ENCODE measurements around the gene SUMO3. TPM values are rescaled to one million over a fixed set of nuclear protein-coding genes. Genes with fewer than 3 reads are reported as not detected.

SUMO3 gene
- total RNA-seq, 6 experiments from 2014 or later = 33.4 to 41.2 (median 36.6) TPM

DNA sequence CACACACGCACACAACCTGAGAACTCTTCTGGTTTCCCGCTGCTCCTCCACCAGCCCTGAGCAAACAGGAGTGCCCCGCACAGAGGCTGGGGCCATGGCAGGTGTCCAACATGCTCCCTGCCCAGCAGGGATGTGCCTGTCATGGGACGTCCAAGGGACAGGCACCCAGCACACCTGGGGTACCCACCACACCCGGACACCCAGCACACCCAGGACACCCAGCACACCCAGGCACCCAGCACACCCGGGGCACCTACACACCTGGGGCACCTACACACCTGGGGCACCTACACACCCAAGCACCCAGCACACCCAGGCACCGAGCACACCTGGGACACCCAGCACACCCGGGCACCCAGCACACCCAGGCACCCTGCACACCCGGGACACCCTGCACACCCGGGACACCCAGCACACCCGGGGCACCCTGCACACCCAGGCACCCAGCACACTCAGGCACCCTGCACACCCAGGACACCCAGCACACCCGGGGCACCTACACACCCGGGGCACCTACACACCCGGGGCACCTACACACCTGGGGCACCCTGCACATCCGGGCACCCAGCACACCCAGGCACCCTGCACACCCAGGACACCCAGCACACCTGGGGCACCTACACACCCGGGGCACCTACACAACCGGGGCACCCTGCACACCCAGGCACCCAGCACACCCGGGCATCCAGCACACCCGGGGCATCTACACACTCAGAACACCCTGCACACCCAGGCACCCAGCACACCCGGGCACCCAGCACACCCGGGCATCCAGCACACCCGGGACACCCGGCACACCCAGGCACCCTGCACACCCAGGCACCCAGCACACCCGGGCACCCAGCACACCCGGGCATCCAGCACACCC is 54.2 kb downstream of the SUMO3 start:
- intact Hi-C loops (cut with DNase I) = no loop called here
- peaks cover 0 to 4% (median 0%) of the 10 kb centered on the region in 4 donors for H3K4me1 ChIP-seq
- DNase-seq = no peak
- H3K27ac ChIP-seq = no peak overlapping the region
- H3K36me3 ChIP-seq = no peaks in the 10 kb centered on the region
- H3K9me3 ChIP-seq = no peaks in the 10 kb centered on the region
- H3K4me3 ChIP-seq = no peak overlapping the region
- 71% methylated on average over 8 of the region's 25 CpGs for WGBS (ENCODE audit: insufficient coverage, low coverage, low lambda C conversion rate, missing lambda C conversion rate)
- TF ChIP-seq POLR2A (IDR thresholded peaks at IDR 0.05) = no peak
- TF ChIP-seq, protein P1, sequence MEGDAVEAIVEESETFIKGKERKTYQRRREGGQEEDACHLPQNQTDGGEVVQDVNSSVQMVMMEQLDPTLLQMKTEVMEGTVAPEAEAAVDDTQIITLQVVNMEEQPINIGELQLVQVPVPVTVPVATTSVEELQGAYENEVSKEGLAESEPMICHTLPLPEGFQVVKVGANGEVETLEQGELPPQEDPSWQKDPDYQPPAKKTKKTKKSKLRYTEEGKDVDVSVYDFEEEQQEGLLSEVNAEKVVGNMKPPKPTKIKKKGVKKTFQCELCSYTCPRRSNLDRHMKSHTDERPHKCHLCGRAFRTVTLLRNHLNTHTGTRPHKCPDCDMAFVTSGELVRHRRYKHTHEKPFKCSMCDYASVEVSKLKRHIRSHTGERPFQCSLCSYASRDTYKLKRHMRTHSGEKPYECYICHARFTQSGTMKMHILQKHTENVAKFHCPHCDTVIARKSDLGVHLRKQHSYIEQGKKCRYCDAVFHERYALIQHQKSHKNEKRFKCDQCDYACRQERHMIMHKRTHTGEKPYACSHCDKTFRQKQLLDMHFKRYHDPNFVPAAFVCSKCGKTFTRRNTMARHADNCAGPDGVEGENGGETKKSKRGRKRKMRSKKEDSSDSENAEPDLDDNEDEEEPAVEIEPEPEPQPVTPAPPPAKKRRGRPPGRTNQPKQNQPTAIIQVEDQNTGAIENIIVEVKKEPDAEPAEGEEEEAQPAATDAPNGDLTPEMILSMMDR (IDR thresholded peaks at IDR 0.05) = no peak
- no peaks in the 10 kb centered on the region for H3K27me3 ChIP-seq
- peak in 1 of 4 donors; percentile 4 for ATAC-seq

DNA sequence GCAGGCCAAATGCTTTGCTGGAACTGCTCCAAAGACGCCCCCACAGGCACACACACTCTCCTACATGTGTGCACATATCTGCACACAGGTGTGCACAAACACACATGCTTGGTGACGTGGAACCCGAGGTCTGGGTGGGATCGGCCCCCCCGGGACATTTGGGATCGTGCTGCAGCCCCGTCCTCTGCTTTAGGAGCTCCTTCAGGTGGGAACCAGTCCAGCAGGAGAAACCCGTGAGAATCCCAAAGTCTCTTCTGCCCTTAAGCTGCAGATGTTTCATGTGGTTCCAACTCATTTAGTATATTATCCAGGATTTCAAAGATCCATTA is 54.8 kb downstream of the SUMO3 start:
- Histone ChIP-seq H3K4me1 (peaks cover 0 to 4% (median 0%) of the 10 kb centered on the region in 4 donors), H3K27me3 (no peaks in the 10 kb centered on the region), H3K27ac (no peak overlapping the region), H3K4me3 (no peak overlapping the region), H3K36me3 (no peaks in the 10 kb centered on the region), H3K9me3 (no peaks in the 10 kb centered on the region)
- DNase-seq = no peak
- TF ChIP-seq, protein P1 (IDR thresholded peaks at IDR 0.05) = no peak
- TF ChIP-seq POLR2A (IDR thresholded peaks at IDR 0.05) = no peak
- 67% methylated on average over 1 of the region's 8 CpGs for WGBS (ENCODE audit: insufficient coverage, low coverage, low lambda C conversion rate, missing lambda C conversion rate)
- ATAC-seq = no peak
- intact Hi-C loops (cut with DNase I) = no loop called here

DNA sequence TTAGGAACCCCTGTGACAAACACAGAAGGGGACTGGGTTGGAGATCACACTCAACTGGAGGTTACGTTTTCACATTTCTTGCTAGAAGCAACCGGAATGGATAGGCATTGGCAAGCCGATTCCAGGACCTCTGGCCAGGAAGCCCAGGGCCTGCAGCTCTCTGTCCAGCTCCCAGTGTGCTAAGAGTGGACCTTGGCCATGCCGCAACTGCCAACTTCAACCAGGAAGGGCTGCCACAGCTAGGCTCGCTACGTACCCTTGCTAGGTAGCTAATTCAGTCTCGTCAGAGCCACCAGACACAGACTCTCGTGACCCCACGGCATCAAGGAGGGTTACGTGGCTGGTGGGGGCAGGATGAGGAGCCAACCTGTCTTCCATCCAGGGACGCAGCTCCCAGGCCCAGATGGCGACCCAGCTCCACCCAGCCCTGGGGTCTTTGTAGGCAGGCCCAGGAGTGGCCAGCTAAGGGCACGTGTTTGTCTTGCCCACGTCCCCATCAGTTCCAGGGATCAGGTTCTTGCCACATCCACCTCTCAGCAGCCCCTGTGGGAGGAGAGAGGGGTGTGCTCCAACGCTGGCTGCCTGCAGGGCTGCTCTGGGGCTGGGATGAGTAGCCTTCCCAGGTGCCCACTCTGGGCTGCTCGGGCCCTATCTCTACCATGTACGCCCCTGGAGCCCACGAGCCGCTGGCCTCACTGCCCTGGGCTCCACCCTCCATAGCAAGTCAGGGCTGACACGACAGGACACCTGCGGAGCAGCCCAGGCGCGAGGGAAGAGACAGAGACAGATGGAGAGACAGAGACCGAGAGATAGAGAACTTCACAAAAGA is 55.4 kb downstream of the SUMO3 start:
- Histone ChIP-seq H3K27ac (no peak overlapping the region), H3K27me3 (no peaks in the 10 kb centered on the region), H3K9me3 (no peaks in the 10 kb centered on the region), H3K36me3 (no peaks in the 10 kb centered on the region), H3K4me1 (peaks cover 0 to 4% (median 0%) of the 10 kb centered on the region in 4 donors), H3K4me3 (no peak overlapping the region)
- peak; percentile 84 to 94 (median 92) for ATAC-seq
- TF ChIP-seq POLR2A (IDR thresholded peaks at IDR 0.05) = no peak
- TF ChIP-seq, protein P1 (IDR thresholded peaks at IDR 0.05) = no peak
- 73% methylated on average over 9 of the region's 24 CpGs for WGBS (ENCODE audit: insufficient coverage, low coverage, low lambda C conversion rate, missing lambda C conversion rate)
- intact Hi-C loops (cut with DNase I) = no loop called here
- DNase-seq = peak; percentile 74 to 85 (median 79)

DNA sequence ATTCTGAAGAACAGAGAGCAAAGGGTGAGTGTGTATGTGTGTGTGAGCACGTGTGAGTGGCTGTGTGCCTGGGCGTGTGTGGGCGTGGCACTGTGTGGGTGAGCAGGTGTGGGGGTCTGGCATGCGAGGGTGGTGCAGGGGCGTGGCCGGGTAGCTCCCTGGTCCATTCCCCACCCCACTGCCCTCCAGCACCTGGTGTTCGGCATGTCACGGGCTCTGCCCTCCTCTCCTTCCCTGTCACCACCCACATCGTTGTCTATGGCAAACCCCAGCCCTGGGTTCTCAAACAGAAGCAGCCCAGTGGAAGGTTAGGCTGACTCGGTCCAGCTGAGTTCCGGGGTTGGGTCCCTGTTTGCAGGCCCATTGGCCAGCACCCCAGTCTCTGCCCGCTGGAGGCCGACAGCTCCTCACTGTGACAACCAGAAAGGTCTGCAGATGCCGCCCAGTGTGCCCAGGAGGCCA is 56.1 kb downstream of the SUMO3 start:
- Histone ChIP-seq H3K4me3 (no peak overlapping the region), H3K9me3 (no peaks in the 10 kb centered on the region), H3K4me1 (peaks cover 0 to 4% (median 0%) of the 10 kb centered on the region in 4 donors), H3K27me3 (no peaks in the 10 kb centered on the region), H3K36me3 (no peaks in the 10 kb centered on the region), H3K27ac (no peak overlapping the region)
- intact Hi-C loops (cut with DNase I) = no loop called here
- TF ChIP-seq, protein P1 (IDR thresholded peaks at IDR 0.05) = no peak
- no peak for TF ChIP-seq POLR2A (IDR thresholded peaks at IDR 0.05)
- no CpG with 5 or more reads among the region's 14 CpGs for WGBS (ENCODE audit: insufficient coverage, low coverage, low lambda C conversion rate, missing lambda C conversion rate)
- ATAC-seq = no peak
- DNase-seq = no peak
